Amniotic stem cell (primary cell): ENCODE data around the gene LRRN2.
A peak's percentile ranks its signal among the peaks of the same experiment; 100 is the strongest.

ENCODE experiments used
- DNase-seq: peaks from one replicate; lab custom pipeline; 2025; lab: John Stamatoyannopoulos, UW

Gene LRRN2

GRCh38 chr1:204662530-204662929 is 23.0 kb downstream of the LRRN2 start:
- no peak for DNase-seq

- DNase-seq, result no peak
These were observed 25.0 kb downstream of the LRRN2 start for GRCh38 chr1:204660509-204660908.

- DNase-seq, result no peak
These were observed 26.5 kb downstream of the LRRN2 start for GRCh38 chr1:204659056-204659455.

GRCh38 chr1:204658295-204658694 is 27.2 kb downstream of the LRRN2 start:
- no peak for DNase-seq

GRCh38 chr1:204653590-204654340 is 31.8 kb downstream of the LRRN2 start:
- DNase-seq, result no peak

- no peak for DNase-seq
These were observed 33.0 kb downstream of the LRRN2 start for GRCh38 chr1:204652497-204652896.

- DNase-seq, result no peak
These were observed 33.6 kb downstream of the LRRN2 start for GRCh38 chr1:204651843-204652421.

GRCh38 chr1:204650911-204651570 is 34.5 kb downstream of the LRRN2 start:
- no peak for DNase-seq

- DNase-seq, result no peak
These were observed 35.6 kb downstream of the LRRN2 start for GRCh38 chr1:204649721-204650521.

GRCh38 chr1:204648576-204648975 is 37.0 kb downstream of the LRRN2 start:
- DNase-seq, result no peak

- DNase-seq, result no peak
These were observed 37.8 kb downstream of the LRRN2 start for GRCh38 chr1:204647805-204648153.

- DNase-seq, result peak; percentile 3
These were observed 38.3 kb downstream of the LRRN2 start for GRCh38 chr1:204647114-204647804.

GRCh38 chr1:204645666-204646065 is 39.9 kb downstream of the LRRN2 start:
- DNase-seq, result no peak

GRCh38 chr1:204645251-204645650 is 40.3 kb downstream of the LRRN2 start:
- no peak for DNase-seq

GRCh38 chr1:204643503-204643902 is 42.0 kb downstream of the LRRN2 start:
- no peak for DNase-seq

GRCh38 chr1:204641936-204642335 is 43.6 kb downstream of the LRRN2 start:
- DNase-seq, result no peak

- DNase-seq, result no peak
These were observed 44.1 kb downstream of the LRRN2 start for GRCh38 chr1:204641455-204641854.

GRCh38 chr1:204640578-204640977 is 45.0 kb downstream of the LRRN2 start:
- DNase-seq, result no peak

- DNase-seq, result no peak
These were observed 51.2 kb downstream of the LRRN2 start for GRCh38 chr1:204634260-204634910.

GRCh38 chr1:204633665-204634064 is 51.9 kb downstream of the LRRN2 start:
- no peak for DNase-seq

GRCh38 chr1:204630132-204630905 is 55.2 kb downstream of the LRRN2 start:
- DNase-seq, result no peak
